HEK293 (cell line): ENCODE measurements around the gene HMG20A.

Experiments used
- CTCF ChIA-PET: fragments of 350-600 bp; formaldehyde crosslinking; extraction: SDS; loops from one replicate; lab custom pipeline; 2021; ENCODE audit warnings: antibody characterized with exemption; lab: Yijun Ruan, JAX
- POLR2A ChIA-PET: fragments of 300-600 bp; formaldehyde crosslinking; extraction: SDS; loops from one replicate; lab custom pipeline; 2020; ENCODE audit warnings: antibody characterized with exemption, inconsistent platforms; lab: Yijun Ruan, JAX
- H3K27ac ChIP-seq: fragments of 200-500 bp; sonication (Bioruptor generic); 2 replicates; pipeline ENCODE4 v1.5.1; 2014; ENCODE audit warnings: low read depth, low read length, control low read depth, inconsistent platforms; ENCODE audit errors: extremely low read depth
- H3K36me3 ChIP-seq, 2 experiments: fragments of 200-500 bp in 1 of 2; sonication (Bioruptor generic) in 1 of 2; 1 replicate in 1 of 2; 2 replicates in 1 of 2; pipeline ENCODE4 v1.5.1; 2014 to 2017; ENCODE audit warnings: inconsistent platforms in 2 of 2, low read length in 2 of 2; ENCODE audit not compliant: control insufficient read depth in 2 of 2, insufficient read depth in 1 of 2
- H3K4me1 ChIP-seq: fragments of 200-500 bp; sonication (Bioruptor generic); 2 replicates; pipeline ENCODE4 v1.5.1; 2014; ENCODE audit warnings: mild to moderate bottlenecking, low read length, inconsistent platforms; ENCODE audit not compliant: control insufficient read depth, insufficient read depth
- H3K4me3 ChIP-seq: 2 replicates; pipeline ENCODE4 v1.5.1; 2011; ENCODE audit warnings: low read depth, mild to moderate bottlenecking, control low read depth, low read length, moderate library complexity
- H3K9me3 ChIP-seq: fragments of 200-500 bp; sonication (Bioruptor generic); 2 replicates; pipeline ENCODE4 v1.5.1; 2014; ENCODE audit warnings: low read depth, low read length, inconsistent platforms; ENCODE audit not compliant: control insufficient read depth, insufficient read depth
- GLI4 ChIP-seq: fragments of 450-650 bp; formaldehyde crosslinking; IDR thresholded peaks from 2 replicates; pipeline ENCODE4 v1.5.1; 2016; ENCODE audit warnings: missing biosample characterization, missing genetic modification characterization
- HIC1 ChIP-seq: fragments of 450-650 bp; formaldehyde crosslinking; IDR thresholded peaks from 2 replicates; pipeline ENCODE4 v1.5.1; 2016; ENCODE audit warnings: missing biosample characterization, missing genetic modification characterization
- KLF8 ChIP-seq: fragments of 450-650 bp; formaldehyde crosslinking; IDR thresholded peaks from 2 replicates; pipeline ENCODE4 v1.5.1; 2016; ENCODE audit warnings: missing biosample characterization, missing genetic modification characterization
- PATZ1 ChIP-seq: fragments of 450-650 bp; formaldehyde crosslinking; IDR thresholded peaks from 2 replicates; pipeline ENCODE4 v1.5.1; 2016; ENCODE audit warnings: missing biosample characterization, missing genetic modification characterization
- ZIC2 ChIP-seq: fragments of 450-650 bp; formaldehyde crosslinking; IDR thresholded peaks from 2 replicates; pipeline ENCODE4 v1.5.1; 2016; ENCODE audit warnings: missing biosample characterization, missing genetic modification characterization
- ZNF114 ChIP-seq: fragments of 450-650 bp; formaldehyde crosslinking; IDR thresholded peaks from 2 replicates; pipeline ENCODE4 v1.5.0; 2017; ENCODE audit warnings: missing biosample characterization, missing genetic modification characterization
- ZNF132 ChIP-seq: fragments of 450-650 bp; formaldehyde crosslinking; IDR thresholded peaks from 2 replicates; pipeline ENCODE4 v1.5.1; 2017; ENCODE audit warnings: missing biosample characterization, missing genetic modification characterization, borderline replicate concordance
- ZNF146 ChIP-seq: fragments of 450-650 bp; formaldehyde crosslinking; IDR thresholded peaks from 2 replicates; pipeline ENCODE4 v1.5.1; 2016; ENCODE audit warnings: missing biosample characterization, missing genetic modification characterization
- ZNF169 ChIP-seq: fragments of 450-650 bp; formaldehyde crosslinking; IDR thresholded peaks from 2 replicates; pipeline ENCODE4 v1.5.1; 2016; ENCODE audit warnings: missing biosample characterization, missing genetic modification characterization
- ZNF211 ChIP-seq: fragments of 450-650 bp; formaldehyde crosslinking; IDR thresholded peaks from 2 replicates; pipeline ENCODE4 v1.5.1; 2016; ENCODE audit warnings: low read depth, missing biosample characterization, missing genetic modification characterization
- ZNF223 ChIP-seq: fragments of 450-650 bp; formaldehyde crosslinking; IDR thresholded peaks from 2 replicates; pipeline ENCODE4 v1.5.1; 2016; ENCODE audit warnings: missing biosample characterization, missing genetic modification characterization
- ZNF239 ChIP-seq: fragments of 450-650 bp; formaldehyde crosslinking; IDR thresholded peaks from 2 replicates; pipeline ENCODE4 v1.5.1; 2016; ENCODE audit warnings: missing biosample characterization, missing genetic modification characterization
- ZNF292 ChIP-seq: fragments of 450-650 bp; formaldehyde crosslinking; IDR thresholded peaks from 2 replicates; pipeline ENCODE4 v1.5.1; 2016; ENCODE audit warnings: low read depth, missing biosample characterization, missing genetic modification characterization, borderline replicate concordance
- ZNF302 ChIP-seq: fragments of 450-650 bp; formaldehyde crosslinking; IDR thresholded peaks from 2 replicates; pipeline ENCODE4 v1.5.1; 2016; ENCODE audit warnings: missing biosample characterization, missing genetic modification characterization, low read depth
- ZNF335 ChIP-seq: fragments of 450-650 bp; formaldehyde crosslinking; conservative IDR thresholded peaks from 2 replicates; pipeline ENCODE4 v1.5.1; 2016; ENCODE audit warnings: missing biosample characterization, missing genetic modification characterization
- ZNF350 ChIP-seq: fragments of 450-650 bp; formaldehyde crosslinking; IDR thresholded peaks from 2 replicates; pipeline ENCODE4 v1.5.0; 2017; ENCODE audit warnings: missing biosample characterization, mild to moderate bottlenecking, missing genetic modification characterization
- ZNF354C ChIP-seq: fragments of 450-650 bp; formaldehyde crosslinking; IDR thresholded peaks from 2 replicates; pipeline ENCODE4 v1.5.1; 2016; ENCODE audit warnings: missing biosample characterization, missing genetic modification characterization, low read depth, borderline replicate concordance
- ZNF433 ChIP-seq: fragments of 450-650 bp; formaldehyde crosslinking; IDR thresholded peaks from 2 replicates; pipeline ENCODE4 v1.5.1; 2016; ENCODE audit warnings: missing biosample characterization, missing genetic modification characterization, low read depth
- ZNF501 ChIP-seq: fragments of 450-650 bp; formaldehyde crosslinking; IDR thresholded peaks from 2 replicates; pipeline ENCODE4 v1.5.1; 2016; ENCODE audit warnings: missing biosample characterization, missing genetic modification characterization
- ZNF530 ChIP-seq: fragments of 450-650 bp; formaldehyde crosslinking; IDR thresholded peaks from 2 replicates; pipeline ENCODE4 v1.5.1; 2016; ENCODE audit warnings: low read depth, missing biosample characterization, missing genetic modification characterization
- ZNF560 ChIP-seq: fragments of 450-650 bp; formaldehyde crosslinking; IDR thresholded peaks from 2 replicates; pipeline ENCODE4 v1.5.1; 2017; ENCODE audit warnings: missing biosample characterization, missing genetic modification characterization, borderline replicate concordance
- ZNF658 ChIP-seq: fragments of 450-650 bp; formaldehyde crosslinking; IDR thresholded peaks from 2 replicates; pipeline ENCODE4; 2016; ENCODE audit warnings: missing biosample characterization, missing genetic modification characterization
- ZNF670 ChIP-seq: fragments of 450-650 bp; formaldehyde crosslinking; IDR thresholded peaks from 2 replicates; pipeline ENCODE4 v1.5.1; 2016; ENCODE audit warnings: missing biosample characterization, missing genetic modification characterization, low read depth
- ZNF777 ChIP-seq: fragments of 450-650 bp; formaldehyde crosslinking; IDR thresholded peaks from 2 replicates; pipeline ENCODE4 v1.5.1; 2017; ENCODE audit warnings: missing biosample characterization, missing genetic modification characterization, borderline replicate concordance
- ZNF830 ChIP-seq: fragments of 450-650 bp; IDR thresholded peaks from 2 replicates; pipeline ENCODE4 v1.5.0; 2018; ENCODE audit warnings: missing biosample characterization, missing genetic modification characterization, low read depth, mild to moderate bottlenecking, moderate library complexity
- ZNF843 ChIP-seq: fragments of 450-650 bp; formaldehyde crosslinking; IDR thresholded peaks from 2 replicates; pipeline ENCODE4 v1.5.1; 2016; ENCODE audit warnings: missing biosample characterization, missing genetic modification characterization
- TF ChIP-seq, protein P1 (sequence below): fragments of 450-650 bp; formaldehyde crosslinking; conservative IDR thresholded peaks from 2 replicates; pipeline ENCODE4 v1.5.1; 2016; ENCODE audit warnings: low read depth, missing biosample characterization, missing genetic modification characterization
- TF ChIP-seq, protein P2 (sequence below): fragments of 450-650 bp; formaldehyde crosslinking; IDR thresholded peaks from 2 replicates; pipeline ENCODE4 v1.5.1; 2016; ENCODE audit warnings: missing biosample characterization, missing genetic modification characterization

HMG20A gene

GRCh38 chr15:77436822-77437221 is 16.1 kb downstream of the HMG20A start:
- Histone ChIP-seq H3K36me3 (no peaks in the 10 kb centered on the region; a peak in 1 of 3 replicates), H3K4me3 (no peak overlapping the region), H3K9me3 (no peaks in the 10 kb centered on the region), H3K27ac (no peak overlapping the region), H3K4me1 (no peaks in the 10 kb centered on the region; the same call in none of the 2 replicates)
- TF ChIP-seq, protein P1, sequence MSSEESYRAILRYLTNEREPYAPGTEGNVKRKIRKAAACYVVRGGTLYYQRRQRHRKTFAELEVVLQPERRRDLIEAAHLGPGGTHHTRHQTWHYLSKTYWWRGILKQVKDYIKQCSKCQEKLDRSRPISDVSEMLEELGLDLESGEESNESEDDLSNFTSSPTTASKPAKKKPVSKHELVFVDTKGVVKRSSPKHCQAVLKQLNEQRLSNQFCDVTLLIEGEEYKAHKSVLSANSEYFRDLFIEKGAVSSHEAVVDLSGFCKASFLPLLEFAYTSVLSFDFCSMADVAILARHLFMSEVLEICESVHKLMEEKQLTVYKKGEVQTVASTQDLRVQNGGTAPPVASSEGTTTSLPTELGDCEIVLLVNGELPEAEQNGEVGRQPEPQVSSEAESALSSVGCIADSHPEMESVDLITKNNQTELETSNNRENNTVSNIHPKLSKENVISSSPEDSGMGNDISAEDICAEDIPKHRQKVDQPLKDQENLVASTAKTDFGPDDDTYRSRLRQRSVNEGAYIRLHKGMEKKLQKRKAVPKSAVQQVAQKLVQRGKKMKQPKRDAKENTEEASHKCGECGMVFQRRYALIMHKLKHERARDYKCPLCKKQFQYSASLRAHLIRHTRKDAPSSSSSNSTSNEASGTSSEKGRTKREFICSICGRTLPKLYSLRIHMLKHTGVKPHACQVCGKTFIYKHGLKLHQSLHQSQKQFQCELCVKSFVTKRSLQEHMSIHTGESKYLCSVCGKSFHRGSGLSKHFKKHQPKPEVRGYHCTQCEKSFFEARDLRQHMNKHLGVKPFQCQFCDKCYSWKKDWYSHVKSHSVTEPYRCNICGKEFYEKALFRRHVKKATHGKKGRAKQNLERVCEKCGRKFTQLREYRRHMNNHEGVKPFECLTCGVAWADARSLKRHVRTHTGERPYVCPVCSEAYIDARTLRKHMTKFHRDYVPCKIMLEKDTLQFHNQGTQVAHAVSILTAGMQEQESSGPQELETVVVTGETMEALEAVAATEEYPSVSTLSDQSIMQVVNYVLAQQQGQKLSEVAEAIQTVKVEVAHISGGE, result no peak
- no peak for TF ChIP-seq ZNF169 (tag by site-specific recombination)
- TF ChIP-seq ZNF433 (tag by site-specific recombination), result no peak
- TF ChIP-seq ZNF132 (tag by site-specific recombination), result no peak
- TF ChIP-seq ZNF292, result no peak
- no peak for TF ChIP-seq ZNF843
- no peak for TF ChIP-seq KLF8 (tag by site-specific recombination)
- no peak for TF ChIP-seq ZNF223 (tag by site-specific recombination)
- TF ChIP-seq PATZ1 (tag by site-specific recombination), result no peak
- no peak for TF ChIP-seq ZNF658 (tag by site-specific recombination)
- TF ChIP-seq, protein P2, sequence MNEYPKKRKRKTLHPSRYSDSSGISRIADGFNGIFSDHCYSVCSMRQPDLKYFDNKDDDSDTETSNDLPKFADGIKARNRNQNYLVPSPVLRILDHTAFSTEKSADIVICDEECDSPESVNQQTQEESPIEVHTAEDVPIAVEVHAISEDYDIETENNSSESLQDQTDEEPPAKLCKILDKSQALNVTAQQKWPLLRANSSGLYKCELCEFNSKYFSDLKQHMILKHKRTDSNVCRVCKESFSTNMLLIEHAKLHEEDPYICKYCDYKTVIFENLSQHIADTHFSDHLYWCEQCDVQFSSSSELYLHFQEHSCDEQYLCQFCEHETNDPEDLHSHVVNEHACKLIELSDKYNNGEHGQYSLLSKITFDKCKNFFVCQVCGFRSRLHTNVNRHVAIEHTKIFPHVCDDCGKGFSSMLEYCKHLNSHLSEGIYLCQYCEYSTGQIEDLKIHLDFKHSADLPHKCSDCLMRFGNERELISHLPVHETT, result no peak
- TF ChIP-seq GLI4 (tag by site-specific recombination), result no peak
- no peak for TF ChIP-seq ZNF146 (tag by site-specific recombination)
- TF ChIP-seq ZNF777, result no peak
- ChIA-PET CTCF (no interaction called here), POLR2A (no interaction called here)

GRCh38 chr15:77437264-77437663 is 16.6 kb downstream of the HMG20A start:
- ChIA-PET CTCF (no interaction called here), POLR2A (interaction anchor here (0.6 kb wide), 1 partner anchor 186 kb away, joined by 3 read pairs; no protein-coding TSS in a partner anchor)
- TF ChIP-seq HIC1 (tag by site-specific recombination) (no peak), ZNF830 (no peak), ZNF501 (tag by site-specific recombination) (no peak), ZNF335 (tag by site-specific recombination) (no peak), ZNF211 (tag by site-specific recombination) (no peak), ZNF354C (tag by site-specific recombination) (no peak), ZNF302 (tag by site-specific recombination) (no peak), ZNF350 (tag by site-specific recombination) (no peak), ZNF114 (tag by site-specific recombination) (no peak), ZNF670 (no peak), ZNF560 (no peak), ZNF239 (tag by site-specific recombination) (no peak), ZIC2 (tag by site-specific recombination) (no peak), ZNF530 (tag by site-specific recombination) (no peak)
- Histone ChIP-seq H3K4me1 (peaks cover 2% of the 10 kb centered on the region), H3K4me3 (no peak overlapping the region), H3K27ac (no peak overlapping the region), H3K9me3 (no peaks in the 10 kb centered on the region), H3K36me3 (no peaks in the 10 kb centered on the region; a peak in 1 of 3 replicates)
